Measurements from ENCODE around the gene ADGRV1.

DNA sequence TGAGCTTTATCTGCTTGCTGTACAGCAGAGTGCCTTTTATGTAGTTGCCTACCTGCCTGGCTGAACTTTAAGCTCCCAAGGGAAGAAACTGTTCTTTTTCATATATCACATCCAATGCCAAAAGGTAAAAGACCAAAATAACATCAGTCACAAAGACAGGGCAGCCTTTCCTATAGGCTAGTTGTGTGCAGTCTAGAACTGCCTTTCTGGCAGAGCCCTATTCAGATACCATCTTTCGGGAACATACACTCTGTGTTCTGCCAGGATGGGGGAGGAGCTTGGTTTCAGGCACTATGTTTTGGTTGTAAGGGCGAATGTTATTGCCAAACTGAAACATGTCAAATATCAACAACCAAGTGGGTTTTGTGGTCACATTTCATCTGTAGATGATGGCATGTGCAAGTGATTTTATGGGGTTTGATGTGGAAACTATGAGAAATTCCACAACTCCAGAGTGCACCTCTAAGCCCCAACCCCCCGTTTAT, 314.5 kb downstream of the ADGRV1 start:
- TF ChIP-seq HDAC3 (IDR thresholded peaks at IDR 0.05; ENCODE audit: borderline replicate concordance, partially characterized antibody) (no peak), BHLHE40 (IDR thresholded peaks at IDR 0.05; ENCODE audit: low read length) (no peak), ATF6 (CRISPR knock-in tag; IDR thresholded peaks at IDR 0.05) (no peak)

Measured in K562 (cell line).